ENCODE data around the gene DNMT3L. TPM values are rescaled to one million over a fixed set of nuclear protein-coding genes. Genes with fewer than 3 reads are reported as not detected.

DNMT3L gene
- total RNA-seq, 1 donor from 2014 or later, result not detected

- H3K4me3 Mint-ChIP-seq (ENCODE audit: unreplicated experiment), result no peak overlapping the region
- TF ChIP-seq, protein P1, sequence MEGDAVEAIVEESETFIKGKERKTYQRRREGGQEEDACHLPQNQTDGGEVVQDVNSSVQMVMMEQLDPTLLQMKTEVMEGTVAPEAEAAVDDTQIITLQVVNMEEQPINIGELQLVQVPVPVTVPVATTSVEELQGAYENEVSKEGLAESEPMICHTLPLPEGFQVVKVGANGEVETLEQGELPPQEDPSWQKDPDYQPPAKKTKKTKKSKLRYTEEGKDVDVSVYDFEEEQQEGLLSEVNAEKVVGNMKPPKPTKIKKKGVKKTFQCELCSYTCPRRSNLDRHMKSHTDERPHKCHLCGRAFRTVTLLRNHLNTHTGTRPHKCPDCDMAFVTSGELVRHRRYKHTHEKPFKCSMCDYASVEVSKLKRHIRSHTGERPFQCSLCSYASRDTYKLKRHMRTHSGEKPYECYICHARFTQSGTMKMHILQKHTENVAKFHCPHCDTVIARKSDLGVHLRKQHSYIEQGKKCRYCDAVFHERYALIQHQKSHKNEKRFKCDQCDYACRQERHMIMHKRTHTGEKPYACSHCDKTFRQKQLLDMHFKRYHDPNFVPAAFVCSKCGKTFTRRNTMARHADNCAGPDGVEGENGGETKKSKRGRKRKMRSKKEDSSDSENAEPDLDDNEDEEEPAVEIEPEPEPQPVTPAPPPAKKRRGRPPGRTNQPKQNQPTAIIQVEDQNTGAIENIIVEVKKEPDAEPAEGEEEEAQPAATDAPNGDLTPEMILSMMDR (IDR thresholded peaks at IDR 0.05; ENCODE audit: insufficient read depth, low read depth, low read length), result no peak
- TF ChIP-seq EZH2 (IDR thresholded peaks at IDR 0.05; ENCODE audit: insufficient read depth, low read length), result no peak
- no peak overlapping the region for H3K4me2 ChIP-seq (ENCODE audit: low read length)
- no peaks in the 10 kb centered on the region for H3K4me1 ChIP-seq (ENCODE audit: insufficient read depth, low read length)
- peaks cover 3% of the 10 kb centered on the region for H3K9me3 Mint-ChIP-seq (ENCODE audit: unreplicated experiment)
- H3K27me3 ChIP-seq (ENCODE audit: insufficient read depth, low read length), result peaks cover 5% of the 10 kb centered on the region
- FAIRE-seq, result no peak
- no peak overlapping the region for H3K4me3 ChIP-seq (ENCODE audit: insufficient read depth, low read depth, low read length)
- no peak overlapping the region for H3K27ac ChIP-seq (ENCODE audit: low read depth, low read length)
- no peak overlapping the region for H3K9ac ChIP-seq (ENCODE audit: low read length)
- H3K79me2 ChIP-seq (ENCODE audit: insufficient read depth, low read length), result no peaks in the 10 kb centered on the region
- peak; percentile 1 for DNase-seq (ENCODE audit: low read depth)
- no peak overlapping the region for H3K27ac Mint-ChIP-seq (ENCODE audit: unreplicated experiment)
- H3K27me3 Mint-ChIP-seq (ENCODE audit: low read depth, unreplicated experiment), result peaks cover 27% of the 10 kb centered on the region
- H3K9me3 ChIP-seq (ENCODE audit: insufficient read depth, low read depth, low read length), result no peaks in the 10 kb centered on the region
- H3K4me1 Mint-ChIP-seq (ENCODE audit: low read depth, unreplicated experiment), result peaks cover 6% of the 10 kb centered on the region
- H4K20me1 ChIP-seq (ENCODE audit: insufficient read depth, low read length), result no peaks in the 10 kb centered on the region
- H3K36me3 Mint-ChIP-seq (ENCODE audit: low read depth, unreplicated experiment), result no peaks in the 10 kb centered on the region
- no peaks in the 10 kb centered on the region for H3K36me3 ChIP-seq (ENCODE audit: insufficient read depth, low read length)
- no peak overlapping the region for H2AFZ ChIP-seq (ENCODE audit: low read depth, low read length)
These were observed 2.5 kb downstream of the DNMT3L start for GRCh38 chr21:44259082-44259705.

GRCh38 chr21:44258056-44258725 lies 3.5 kb downstream of the DNMT3L start:
- Mint-ChIP-seq H3K27ac (ENCODE audit: unreplicated experiment) (no peak overlapping the region), H3K9me3 (ENCODE audit: unreplicated experiment) (peaks cover 3% of the 10 kb centered on the region), H3K27me3 (ENCODE audit: low read depth, unreplicated experiment) (peaks cover 27% of the 10 kb centered on the region), H3K4me1 (ENCODE audit: low read depth, unreplicated experiment) (peaks cover 6% of the 10 kb centered on the region), H3K36me3 (ENCODE audit: low read depth, unreplicated experiment) (no peaks in the 10 kb centered on the region), H3K4me3 (ENCODE audit: unreplicated experiment) (no peak overlapping the region)
- Histone ChIP-seq H3K9ac (ENCODE audit: low read length) (no peak overlapping the region), H3K9me3 (ENCODE audit: insufficient read depth, low read depth, low read length) (no peaks in the 10 kb centered on the region), H3K27me3 (ENCODE audit: insufficient read depth, low read length) (peaks cover 5% of the 10 kb centered on the region), H4K20me1 (ENCODE audit: insufficient read depth, low read length) (no peaks in the 10 kb centered on the region), H3K79me2 (ENCODE audit: insufficient read depth, low read length) (no peaks in the 10 kb centered on the region), H3K27ac (ENCODE audit: low read depth, low read length) (no peak overlapping the region), H3K36me3 (ENCODE audit: insufficient read depth, low read length) (no peaks in the 10 kb centered on the region), H3K4me1 (ENCODE audit: insufficient read depth, low read length) (no peaks in the 10 kb centered on the region), H3K4me3 (ENCODE audit: insufficient read depth, low read depth, low read length) (no peak overlapping the region), H2AFZ (ENCODE audit: low read depth, low read length) (no peak overlapping the region), H3K4me2 (ENCODE audit: low read length) (no peak overlapping the region)
- no peak for TF ChIP-seq EZH2 (IDR thresholded peaks at IDR 0.05; ENCODE audit: insufficient read depth, low read length)
- TF ChIP-seq, protein P1 (IDR thresholded peaks at IDR 0.05; ENCODE audit: insufficient read depth, low read depth, low read length), result no peak
- DNase-seq (ENCODE audit: low read depth), result no peak
- FAIRE-seq, result no peak

GRCh38 chr21:44255511-44255981 lies 6.2 kb downstream of the DNMT3L start:
- Histone ChIP-seq H4K20me1 (ENCODE audit: insufficient read depth, low read length) (no peaks in the 10 kb centered on the region), H3K27me3 (ENCODE audit: insufficient read depth, low read length) (peaks cover 5% of the 10 kb centered on the region), H3K4me3 (ENCODE audit: insufficient read depth, low read depth, low read length) (no peak overlapping the region), H3K4me2 (ENCODE audit: low read length) (no peak overlapping the region), H2AFZ (ENCODE audit: low read depth, low read length) (no peak overlapping the region), H3K27ac (ENCODE audit: low read depth, low read length) (no peak overlapping the region), H3K79me2 (ENCODE audit: insufficient read depth, low read length) (no peaks in the 10 kb centered on the region), H3K4me1 (ENCODE audit: insufficient read depth, low read length) (no peaks in the 10 kb centered on the region), H3K9ac (ENCODE audit: low read length) (no peak overlapping the region), H3K36me3 (ENCODE audit: insufficient read depth, low read length) (no peaks in the 10 kb centered on the region), H3K9me3 (ENCODE audit: insufficient read depth, low read depth, low read length) (no peaks in the 10 kb centered on the region)
- Mint-ChIP-seq H3K9me3 (ENCODE audit: unreplicated experiment) (peaks cover 3% of the 10 kb centered on the region), H3K4me3 (ENCODE audit: unreplicated experiment) (no peak overlapping the region), H3K27me3 (ENCODE audit: low read depth, unreplicated experiment) (peaks cover 22% of the 10 kb centered on the region), H3K27ac (ENCODE audit: unreplicated experiment) (no peak overlapping the region), H3K4me1 (ENCODE audit: low read depth, unreplicated experiment) (peaks cover 6% of the 10 kb centered on the region), H3K36me3 (ENCODE audit: low read depth, unreplicated experiment) (no peaks in the 10 kb centered on the region)
- no peak for FAIRE-seq
- DNase-seq (ENCODE audit: low read depth), result peak; percentile 6
- no peak for TF ChIP-seq EZH2 (IDR thresholded peaks at IDR 0.05; ENCODE audit: insufficient read depth, low read length)
- TF ChIP-seq, protein P1 (IDR thresholded peaks at IDR 0.05; ENCODE audit: insufficient read depth, low read depth, low read length), result no peak

All from astrocyte (in vitro differentiated cells and primary cell).